Esophagus squamous epithelium (tissue), 5 donors: Measurements from ENCODE around the gene IL17RE. TPM values are rescaled to one million over a fixed set of nuclear protein-coding genes. Genes with fewer than 3 reads are reported as not detected.

ENCODE experiments used
- DNase-seq: peaks from one replicate; lab custom pipeline; 2025; lab: John Stamatoyannopoulos, UW
- H3K27ac ChIP-seq, 4 donors: fragments of 200-600 bp; sonication (generic); one replicate each; pipeline ENCODE4 v1.5.1; 2016 to 2019; ENCODE audit warnings: mild to moderate bottlenecking in 1 of 4
- H3K27me3 ChIP-seq, 4 donors: fragments of 200-600 bp; sonication (generic); 1 replicate in 3 of 4; 2 replicates in 1 of 4; pipeline versions ENCODE4 v1.5.1 to v1.6.0; 2017 to 2021; ENCODE audit warnings: antibody characterized with exemption in 1 of 4
- H3K36me3 ChIP-seq, 3 donors: fragments of 200-600 bp; sonication (generic); one replicate each; pipeline ENCODE4 v1.5.1; 2016 to 2019
- H3K4me1 ChIP-seq, 3 donors: fragments of 200-600 bp; sonication (generic); one replicate each; pipeline ENCODE4 v1.5.1; 2017 to 2019
- H3K4me3 ChIP-seq, 4 donors: fragments of 200-600 bp; sonication (generic); 1 replicate in 3 of 4; 2 replicates in 1 of 4; pipeline ENCODE4 v1.5.1; 2016 to 2019; ENCODE audit warnings: mild to moderate bottlenecking in 2 of 4, moderate library complexity in 1 of 4
- H3K9me3 ChIP-seq, 3 donors: fragments of 200-600 bp; sonication (generic); one replicate each; pipeline ENCODE4 v1.5.1; 2016 to 2019
- CTCF ChIP-seq, 6 experiments: fragments of 450-650 bp in 4 of 6; fragments of 200-600 bp in 2 of 6; sonication (generic) in 2 of 6; IDR thresholded peaks; one replicate each; pipeline ENCODE4 v1.5.1; 2016 to 2019; ENCODE audit warnings: antibody characterized with exemption in 6 of 6, mild to moderate bottlenecking in 4 of 6, moderate library complexity in 4 of 6
- POLR2A ChIP-seq, 4 donors: fragments of 450-650 bp; IDR thresholded peaks; one replicate each; pipeline ENCODE4 v1.6.1; 2017; ENCODE audit warnings: antibody characterized with exemption in 4 of 4, mild to moderate bottlenecking in 4 of 4, moderate library complexity in 3 of 4
- WGBS, 2 donors: methylation state at CpG; one replicate each; pipeline ENCODE4 v1.1.5; 2018; 5-methylcytosine and 5-hydroxymethylcytosine counted together
- intact Hi-C: fragments of 100-400 bp; cut with DNase I; formaldehyde crosslinking; loops from one replicate; pipeline ENCODE4 v1.15.0; 2022
- total RNA-seq, 4 donors: library from RNA; depleted of rRNA; stranded (reverse); fragments of >200 nt; gene quantifications; one replicate each; pipeline ENCODE4 v1.1.0, GENCODE V29; 2016
- donor health status: DM: yes; HTN: yes; CAD: no.

IL17RE gene
- total RNA-seq, 4 donors from 2014 or later, result 7.5 to 15.3 (median 12.1) TPM

GRCh38 chr3:9912294-9912935 lies 9.8 kb downstream of the IL17RE start:
- Histone ChIP-seq H3K9me3 (no peaks in the 10 kb centered on the region), H3K27me3 (no peaks in the 10 kb centered on the region), H3K27ac (no peak overlapping the region), H3K4me1 (peaks cover 29 to 54% (median 37%) of the 10 kb centered on the region in 3 donors), H3K36me3 (peaks cover 0 to 50% (median 0%) of the 10 kb centered on the region in 3 donors), H3K4me3 (no peak overlapping the region)
- WGBS, 2 donors, result 62 to 76% methylated on average over 7 of the region's 7 CpGs
- TF ChIP-seq POLR2A (IDR thresholded peaks at IDR 0.05) (no peak), CTCF (IDR thresholded peaks at IDR 0.05) (no peak)
- intact Hi-C loops, result no loop called here
- no peak for DNase-seq

GRCh38 chr3:9913601-9914000 lies 11.0 kb downstream of the IL17RE start:
- WGBS, 2 donors, result 42 to 44% methylated on average over 4 to 5 of the region's 5 CpGs
- no peak overlapping the region for H3K4me3 ChIP-seq
- no peak for DNase-seq
- peaks cover 41 to 66% (median 47%) of the 10 kb centered on the region in 3 donors for H3K4me1 ChIP-seq
- peaks cover 0 to 42% (median 0%) of the 10 kb centered on the region in 3 donors for H3K36me3 ChIP-seq
- H3K27ac ChIP-seq, result peak overlapping the region; percentile 15 to 94 (median 81)
- no peaks in the 10 kb centered on the region for H3K27me3 ChIP-seq
- intact Hi-C loops, result no loop called here
- TF ChIP-seq POLR2A (IDR thresholded peaks at IDR 0.05), result no peak
- TF ChIP-seq CTCF (IDR thresholded peaks at IDR 0.05), result no peak
- H3K9me3 ChIP-seq, result no peaks in the 10 kb centered on the region

- 17 to 69% methylated on average over 1 of the region's 1 CpG for WGBS, 2 donors
- H3K27me3 ChIP-seq, result no peaks in the 10 kb centered on the region
- DNase-seq, result no peak
- H3K27ac ChIP-seq, result peak overlapping the region; percentile 86 to 97 (median 94)
- H3K9me3 ChIP-seq, result no peaks in the 10 kb centered on the region
- H3K4me3 ChIP-seq, result no peak overlapping the region
- intact Hi-C loops, result no loop called here
- TF ChIP-seq CTCF (IDR thresholded peaks at IDR 0.05), result no peak
- no peak for TF ChIP-seq POLR2A (IDR thresholded peaks at IDR 0.05)
- peaks cover 0 to 38% (median 0%) of the 10 kb centered on the region in 3 donors for H3K36me3 ChIP-seq
- peaks cover 42 to 70% (median 47%) of the 10 kb centered on the region in 3 donors for H3K4me1 ChIP-seq
Observed at GRCh38 chr3:9914011-9914410, 11.4 kb downstream of the IL17RE start.

GRCh38 chr3:9914559-9915253 lies 12.1 kb downstream of the IL17RE start:
- TF ChIP-seq POLR2A (IDR thresholded peaks at IDR 0.05), result no peak
- TF ChIP-seq CTCF (IDR thresholded peaks at IDR 0.05), result no peak
- Histone ChIP-seq H3K4me3 (peak overlapping the region; percentile 39 to 79 (median 61)), H3K4me1 (peaks cover 42 to 72% (median 47%) of the 10 kb centered on the region in 3 donors), H3K36me3 (peaks cover 0 to 36% (median 0%) of the 10 kb centered on the region in 3 donors), H3K27ac (peak overlapping the region; percentile 86 to 97 (median 94)), H3K27me3 (no peaks in the 10 kb centered on the region), H3K9me3 (no peaks in the 10 kb centered on the region)
- DNase-seq, result no peak
- 0% methylated on average over 1 of the region's 15 CpGs; no CpG with 5 or more reads in 1 of the 2 donors for WGBS, 2 donors
- intact Hi-C loops, result no loop called here
